HUES6 (cell line): ENCODE data around the gene CAMSAP3.
"Not testable (repeated sequence)": the region's sequence is repeated elsewhere in the genome, so short reads cannot be mapped to it uniquely, and the experiment has no call there.

ENCODE experiments used
- H3K27ac ChIP-seq: 2 replicates; pipeline ENCODE4 v1.7.0; 2013; ENCODE audit warnings: low read depth, mild to moderate bottlenecking, low read length, inconsistent platforms
- H3K27me3 ChIP-seq: 2 replicates; pipeline ENCODE4 v1.6.1; 2013; ENCODE audit warnings: low read length; ENCODE audit not compliant: control insufficient read depth, insufficient read depth
- H3K36me3 ChIP-seq: 2 replicates; pipeline ENCODE4 v1.6.1; 2013; ENCODE audit warnings: low read length; ENCODE audit not compliant: control insufficient read depth, insufficient read depth
- H3K4me1 ChIP-seq: 2 replicates; pipeline ENCODE4 v1.6.1; 2013; ENCODE audit warnings: low read length; ENCODE audit not compliant: control insufficient read depth, insufficient read depth
- H3K4me3 ChIP-seq: 2 replicates; pipeline ENCODE4 v1.5.1; 2013; ENCODE audit warnings: low read depth, low read length
- H3K9ac ChIP-seq: one replicate; pipeline ENCODE4 v1.6.1; 2013; ENCODE audit warnings: mild to moderate bottlenecking, low read length
- H3K9me3 ChIP-seq: 2 replicates; pipeline ENCODE4 v1.6.1; 2013; ENCODE audit warnings: low read depth, low read length; ENCODE audit not compliant: control insufficient read depth, insufficient read depth

Gene CAMSAP3

DNA sequence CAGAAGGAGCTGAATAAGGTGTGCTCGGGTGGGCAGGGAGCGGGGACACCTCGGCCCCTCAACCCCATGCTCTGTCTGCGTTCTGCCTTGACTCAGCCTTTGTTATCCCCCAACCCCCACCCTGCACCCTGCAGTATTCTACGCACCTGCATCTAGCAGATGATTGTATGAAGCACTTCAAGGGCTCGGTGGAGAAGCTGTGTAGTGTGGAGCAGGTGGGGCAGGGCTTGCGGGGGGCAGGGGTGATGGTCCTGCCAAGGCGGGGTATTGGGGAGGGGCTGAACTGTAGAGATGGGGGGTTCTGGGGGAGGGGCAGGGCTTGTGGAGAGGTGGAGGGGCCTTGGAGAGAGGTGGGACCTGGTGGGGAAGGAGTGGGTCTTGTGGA is 47.4 kb downstream of the CAMSAP3 start:
- Histone ChIP-seq H3K4me1 (no peaks in the 10 kb centered on the region), H3K4me3 (no peak overlapping the region), H3K27me3 (no peaks in the 10 kb centered on the region), H3K9me3 (no peaks in the 10 kb centered on the region; the same call in 1 of the 2 replicates), H3K27ac (no peak overlapping the region), H3K9ac (no peak overlapping the region), H3K36me3 (peaks cover 24% of the 10 kb centered on the region)

DNA sequence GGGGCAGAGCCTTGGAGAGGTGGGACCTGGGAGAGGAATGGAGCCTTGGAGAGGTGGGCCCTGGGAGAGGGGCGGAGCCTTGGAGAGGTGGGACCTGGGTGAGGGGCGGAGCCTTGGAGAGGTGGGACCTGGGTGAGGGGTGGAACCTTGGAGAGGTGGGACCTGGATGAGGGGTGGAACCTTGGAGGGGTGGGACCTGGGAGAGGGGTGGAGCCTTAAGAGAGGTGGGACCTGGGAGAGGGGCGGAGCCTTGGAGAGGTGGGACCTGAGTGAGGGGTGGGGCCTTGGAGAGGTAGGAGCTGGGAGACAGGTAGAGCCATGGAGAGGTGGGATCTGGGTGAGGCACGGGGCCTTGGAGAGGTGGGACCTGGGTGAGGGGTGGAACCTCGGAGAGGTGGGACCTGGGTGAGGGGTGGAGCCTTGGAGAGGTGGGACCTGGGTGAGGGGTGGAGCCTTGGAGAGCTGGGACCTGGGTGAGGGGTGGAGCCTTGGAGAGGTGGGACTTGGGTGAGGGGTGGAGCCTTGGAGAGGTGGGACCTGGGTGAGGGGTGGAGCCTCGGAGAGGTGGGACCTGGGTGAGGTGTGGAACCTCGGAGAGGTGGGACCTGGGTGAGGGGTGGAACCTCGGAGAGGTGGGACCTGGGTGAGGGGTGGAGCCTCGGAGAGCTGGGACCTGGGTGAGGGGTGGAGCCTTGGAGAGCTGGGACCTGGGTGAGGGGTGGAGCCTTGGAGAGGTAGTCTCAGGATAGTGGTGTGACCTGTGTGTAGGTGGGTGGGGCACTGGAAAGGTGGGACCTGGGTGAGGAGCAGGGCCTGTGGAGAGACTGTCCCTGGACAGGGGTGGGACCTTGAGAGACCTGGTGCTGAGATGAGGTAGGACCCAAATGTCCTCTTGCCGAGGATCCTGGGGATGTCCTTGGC is 48.2 kb downstream of the CAMSAP3 start:
- H3K36me3 ChIP-seq = peaks cover 24% of the 10 kb centered on the region
- H3K4me3 ChIP-seq, H3K4me1 ChIP-seq, H3K27me3 ChIP-seq, H3K9ac ChIP-seq, H3K9me3 ChIP-seq, H3K27ac ChIP-seq: not testable (repeated sequence)

DNA sequence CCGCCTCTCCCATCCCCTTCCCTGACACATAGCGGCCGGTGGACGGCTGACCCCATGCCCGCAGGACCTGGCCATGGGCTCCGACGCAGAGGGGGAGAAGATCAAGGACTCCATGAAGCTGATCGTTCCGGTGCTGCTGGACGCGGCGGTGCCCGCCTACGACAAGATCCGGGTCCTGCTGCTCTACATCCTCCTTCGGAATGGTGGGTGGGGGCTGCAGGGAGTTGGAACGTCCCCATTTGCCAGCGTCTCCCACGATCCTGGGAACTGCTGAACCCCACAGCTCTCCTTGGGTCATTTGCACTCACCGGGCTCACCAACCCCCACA is 48.9 kb downstream of the CAMSAP3 start:
- no peaks in the 10 kb centered on the region; the same call in 1 of the 2 replicates for H3K9me3 ChIP-seq
- no peak overlapping the region for H3K9ac ChIP-seq
- H3K27me3 ChIP-seq = no peaks in the 10 kb centered on the region
- H3K4me1 ChIP-seq = no peaks in the 10 kb centered on the region
- H3K36me3 ChIP-seq = peaks cover 24% of the 10 kb centered on the region
- no peak overlapping the region for H3K4me3 ChIP-seq
- H3K27ac ChIP-seq = no peak overlapping the region

DNA sequence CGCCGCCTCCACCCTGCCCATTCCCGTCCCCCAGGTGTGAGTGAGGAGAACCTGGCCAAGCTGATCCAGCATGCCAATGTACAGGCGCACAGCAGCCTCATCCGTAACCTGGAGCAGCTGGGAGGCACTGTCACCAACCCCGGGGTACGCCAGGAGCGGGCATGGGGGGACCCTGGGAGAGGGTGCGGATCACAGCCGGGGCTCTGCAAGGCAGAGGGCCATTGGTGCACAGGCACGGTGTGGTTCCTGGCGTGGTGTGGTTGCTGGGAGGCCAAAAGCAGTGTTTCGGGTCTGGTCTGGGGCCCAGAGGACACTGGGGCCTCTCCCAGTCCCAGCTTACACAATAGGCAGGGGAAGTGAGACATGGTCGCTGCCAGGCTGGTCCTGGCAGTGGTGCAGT is 49.5 kb downstream of the CAMSAP3 start:
- H3K4me1 ChIP-seq = no peaks in the 10 kb centered on the region
- no peak overlapping the region for H3K9ac ChIP-seq
- H3K27ac ChIP-seq = no peak overlapping the region
- H3K4me3 ChIP-seq = no peak overlapping the region
- no peaks in the 10 kb centered on the region for H3K9me3 ChIP-seq
- H3K27me3 ChIP-seq = peaks cover 3% of the 10 kb centered on the region; the same call in 1 of the 2 replicates
- peaks cover 18% of the 10 kb centered on the region for H3K36me3 ChIP-seq

DNA sequence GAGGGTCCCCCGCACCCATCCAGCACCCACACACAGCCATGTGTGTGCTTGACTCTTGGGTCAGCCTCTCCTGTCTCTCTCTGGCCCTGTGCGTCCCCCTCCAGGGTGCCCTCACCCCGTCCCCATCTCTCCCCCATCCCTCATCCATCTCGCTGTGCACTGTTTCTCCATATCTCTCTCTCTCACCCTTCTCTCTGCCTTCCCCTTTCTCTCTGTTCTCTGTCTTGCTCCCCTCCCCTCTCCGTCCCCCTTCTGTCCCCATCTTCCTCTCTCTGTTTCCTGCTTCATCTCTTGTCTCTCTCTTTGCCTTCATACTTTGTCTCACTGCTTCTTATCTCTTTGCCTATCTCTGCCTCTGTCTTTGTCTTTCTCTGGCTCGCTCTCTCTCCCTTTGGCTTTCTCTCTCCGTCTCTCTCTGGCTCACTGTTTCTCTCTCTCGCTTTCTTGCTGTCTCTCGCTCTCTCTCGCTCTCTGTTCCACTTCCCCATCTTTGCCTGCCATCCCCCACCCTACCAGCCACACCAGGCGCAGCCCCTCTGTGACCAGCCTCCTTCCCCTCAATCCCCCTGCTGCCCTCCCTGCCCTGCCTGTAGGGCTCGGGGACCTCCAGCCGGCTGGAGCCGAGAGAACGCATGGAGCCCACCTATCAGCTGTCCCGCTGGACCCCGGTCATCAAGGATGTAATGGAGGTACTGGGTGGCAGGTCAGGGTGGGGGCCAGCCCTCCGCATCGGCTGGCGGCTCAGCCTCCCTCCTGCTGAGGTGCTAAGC is 50.2 kb downstream of the CAMSAP3 start:
- no peak overlapping the region for H3K27ac ChIP-seq

DNA sequence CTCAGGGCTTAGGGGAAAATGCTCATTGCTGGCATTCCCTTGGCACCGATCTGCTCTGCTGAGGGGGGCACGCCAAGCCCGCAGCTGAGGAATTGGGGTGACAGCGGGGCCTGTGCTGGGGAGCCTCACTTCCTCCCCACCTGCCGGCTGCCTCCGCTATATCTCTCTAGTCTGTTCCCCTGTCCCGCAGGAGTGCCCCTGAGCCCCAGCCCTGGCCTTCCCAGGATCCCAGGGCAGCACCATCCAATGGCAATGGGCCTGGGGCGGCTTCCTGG is 50.7 kb downstream of the CAMSAP3 start:
- Histone ChIP-seq H3K4me1 (no peaks in the 10 kb centered on the region), H3K36me3 (peaks cover 15% of the 10 kb centered on the region), H3K27me3 (peaks cover 15% of the 10 kb centered on the region), H3K9ac (no peak overlapping the region), H3K4me3 (no peak overlapping the region), H3K9me3 (no peaks in the 10 kb centered on the region), H3K27ac (no peak overlapping the region)

More for the DNA sequence above, 50.2 kb downstream of the CAMSAP3 start:
- H3K4me1 ChIP-seq = no peaks in the 10 kb centered on the region
- H3K36me3 ChIP-seq = peaks cover 15% of the 10 kb centered on the region
- no peak overlapping the region for H3K9ac ChIP-seq
- H3K27me3 ChIP-seq = peaks cover 9% of the 10 kb centered on the region
- no peak overlapping the region for H3K4me3 ChIP-seq
- H3K9me3 ChIP-seq = no peaks in the 10 kb centered on the region

DNA sequence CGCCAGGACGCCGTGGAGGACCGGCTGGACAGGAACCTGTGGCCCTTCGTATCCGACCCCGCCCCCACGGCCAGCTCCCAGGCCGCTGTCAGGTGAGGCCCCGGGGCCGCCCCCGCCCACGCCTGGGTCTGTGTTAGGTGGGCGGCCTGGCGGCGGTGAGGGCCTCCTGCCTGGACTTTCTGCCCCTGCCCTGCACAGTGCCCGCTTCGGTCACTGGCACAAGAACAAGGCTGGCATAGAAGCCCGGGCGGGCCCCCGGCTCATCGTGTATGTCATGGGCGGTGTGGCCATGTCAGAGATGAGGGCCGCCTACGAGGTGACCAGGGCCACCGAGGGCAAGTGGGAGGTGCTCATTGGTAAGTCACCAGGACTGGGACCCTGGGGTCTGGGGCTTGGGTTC is 51.5 kb downstream of the CAMSAP3 start:
- Histone ChIP-seq H3K4me1 (peaks cover under 1% of the 10 kb centered on the region), H3K9ac (no peak overlapping the region), H3K27ac (no peak overlapping the region), H3K36me3 (peaks cover 15% of the 10 kb centered on the region), H3K27me3 (peaks cover 16% of the 10 kb centered on the region), H3K4me3 (no peak overlapping the region), H3K9me3 (no peaks in the 10 kb centered on the region)

DNA sequence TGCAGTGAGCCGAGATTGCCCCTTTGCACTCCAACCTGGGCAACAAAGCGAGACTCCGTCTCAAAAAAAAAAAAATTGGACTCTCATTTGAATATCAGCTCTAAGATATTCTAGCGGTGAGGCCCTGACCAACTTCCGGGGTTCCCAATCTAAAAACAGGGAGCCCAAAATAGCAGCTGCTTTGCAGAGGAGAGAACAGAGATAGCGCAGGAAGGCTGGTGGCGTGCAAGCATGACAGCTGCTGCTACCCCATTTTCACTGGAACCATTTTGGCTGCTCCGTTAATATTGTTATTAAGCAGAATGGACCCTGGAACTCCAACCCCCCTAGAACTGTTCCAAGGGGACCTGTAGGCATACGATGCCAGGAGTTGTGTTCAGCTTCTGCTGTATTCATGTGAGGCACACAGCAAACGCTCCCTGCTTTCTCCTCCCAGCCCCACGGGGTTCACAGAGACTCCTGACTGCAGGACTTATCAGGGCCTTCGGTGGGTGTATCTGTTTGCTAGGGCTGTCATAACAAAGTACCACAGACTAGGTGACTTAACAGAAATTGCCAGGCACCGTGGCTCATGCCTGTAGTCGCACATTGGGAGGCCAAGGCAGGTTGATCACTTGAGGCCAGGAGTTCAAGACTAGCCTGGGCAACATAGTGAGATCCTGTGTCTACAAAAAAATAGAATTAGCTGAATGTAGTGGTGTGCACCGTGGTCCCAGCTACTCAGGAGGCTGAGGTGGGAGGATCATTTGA is 52.8 kb downstream of the CAMSAP3 start:
- no peaks in the 10 kb centered on the region for H3K9me3 ChIP-seq
- peaks cover 13% of the 10 kb centered on the region for H3K36me3 ChIP-seq
- H3K27me3 ChIP-seq = peaks cover 26% of the 10 kb centered on the region
- peaks cover 4% of the 10 kb centered on the region for H3K4me1 ChIP-seq
- H3K9ac ChIP-seq = no peak overlapping the region
- no peak overlapping the region for H3K27ac ChIP-seq
- H3K4me3 ChIP-seq = no peak overlapping the region

DNA sequence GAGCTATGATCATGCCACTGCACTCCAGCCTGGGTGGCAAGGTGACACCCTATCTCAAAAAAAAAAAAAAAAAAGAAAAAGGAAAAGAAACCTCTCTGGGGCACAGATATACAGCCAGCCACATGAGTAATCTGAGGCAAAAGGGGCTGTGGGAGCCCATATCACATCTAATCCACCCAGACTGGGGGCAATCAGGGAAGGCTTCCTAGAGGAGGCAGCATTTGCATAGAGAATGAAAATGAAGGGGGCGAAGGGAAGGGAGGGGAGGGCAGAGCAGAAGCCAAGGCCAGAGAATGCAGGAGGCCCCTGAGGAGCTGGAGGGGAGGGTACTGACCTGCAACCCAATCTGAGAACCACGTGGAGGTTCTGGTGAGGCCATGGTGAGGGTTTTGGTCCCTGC is 54.5 kb downstream of the CAMSAP3 start:
- no peak overlapping the region for H3K27ac ChIP-seq
- peaks cover 26% of the 10 kb centered on the region for H3K27me3 ChIP-seq
- no peaks in the 10 kb centered on the region for H3K9me3 ChIP-seq
- peaks cover 4% of the 10 kb centered on the region for H3K4me1 ChIP-seq
- H3K36me3 ChIP-seq = peaks cover 7% of the 10 kb centered on the region
- H3K9ac ChIP-seq = no peak overlapping the region
- no peak overlapping the region for H3K4me3 ChIP-seq

DNA sequence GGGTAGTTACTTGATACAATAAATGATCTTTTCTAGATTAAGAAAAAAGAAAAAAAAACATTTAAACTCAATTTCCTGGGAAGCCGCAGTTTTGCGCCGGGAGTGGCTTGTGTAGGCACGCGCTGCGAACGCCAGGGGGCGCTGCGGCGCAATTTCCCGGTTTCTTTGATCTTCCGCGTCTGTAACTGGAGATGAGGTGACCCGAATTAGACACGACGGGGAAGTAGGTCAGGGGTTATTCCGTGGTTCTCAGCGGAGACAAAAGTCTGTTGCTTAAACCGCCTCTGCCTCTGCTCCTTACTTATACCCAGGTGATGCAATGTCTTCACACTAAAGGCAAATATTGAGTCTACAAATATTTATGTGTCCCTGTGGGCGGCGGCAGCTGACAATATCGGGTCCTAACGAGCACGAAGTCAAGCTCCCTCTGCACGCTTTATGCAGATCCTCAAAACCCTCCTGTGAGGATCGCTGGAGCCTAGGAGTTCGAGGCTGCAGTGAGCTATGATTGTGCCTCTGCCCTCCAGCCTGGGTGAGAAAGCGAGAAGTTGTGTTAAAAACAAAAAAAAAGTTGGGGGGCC is 56.5 kb downstream of the CAMSAP3 start:
- Histone ChIP-seq H3K36me3 (0 out of 2 replicates have a peak, but pooled peaks cover 3% of the 10 kb centered on the region), H3K27ac (no peak overlapping the region), H3K9me3 (no peaks in the 10 kb centered on the region), H3K4me1 (peaks cover 4% of the 10 kb centered on the region), H3K4me3 (peak overlapping the region; percentile 49), H3K27me3 (peaks cover 31% of the 10 kb centered on the region), H3K9ac (no peak overlapping the region)
